ENCODE results near the gene EDEM3. TPM values are rescaled to one million over a fixed set of nuclear protein-coding genes. Genes with fewer than 3 reads are reported as not detected.

The EDEM3 gene
- total RNA-seq, 1 experiment from 2014 or later = 14.1 TPM

DNA sequence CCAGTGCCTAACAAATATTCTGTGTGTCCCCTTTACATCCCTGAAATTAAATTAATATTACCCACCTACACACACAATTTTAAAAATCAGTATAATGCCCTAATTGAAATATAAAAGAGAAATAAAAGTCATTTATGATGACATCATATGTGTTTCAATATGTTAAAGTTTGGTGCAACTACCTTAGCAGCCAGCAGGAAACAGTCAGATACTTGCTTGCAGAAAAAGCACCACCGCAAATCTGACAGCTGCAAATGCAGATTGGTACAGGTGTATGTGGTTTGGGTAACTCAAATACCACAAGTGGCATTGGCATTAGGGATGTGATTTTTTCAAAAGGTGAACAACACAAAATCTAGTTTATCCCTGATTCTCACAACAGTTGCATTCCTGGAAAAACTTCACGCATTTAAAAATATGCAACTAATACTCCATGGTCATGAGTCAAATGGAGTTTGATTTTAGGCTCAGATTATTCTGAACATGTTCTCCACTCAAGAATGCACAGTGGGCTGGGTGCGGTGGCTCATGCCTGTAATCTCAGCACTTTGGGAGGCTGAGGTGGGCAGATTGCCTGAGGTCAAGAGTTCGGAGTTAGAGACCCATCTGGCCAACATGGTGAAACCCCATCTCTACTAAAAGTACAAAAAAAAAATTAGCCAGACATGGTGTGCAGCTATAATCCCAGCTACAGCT, 106.3 kb downstream of the EDEM3 start:
- DNase-seq = no peak
- H3K4me1 ChIP-seq = no peaks in the 10 kb centered on the region
- 0 out of 2 replicates have a peak, but pooled peaks cover 3% of the 10 kb centered on the region for H3K9me3 ChIP-seq
- POLR2A ChIA-PET = no interaction called here
- no peak overlapping the region for H3K4me3 ChIP-seq (ENCODE audit: low read depth, low read length)
- H3K27me3 ChIP-seq (replicated peaks; ENCODE audit: control insufficient read depth, insufficient read depth, low read length) = no peaks in the 10 kb centered on the region
- H3K27ac Mint-ChIP-seq (ENCODE audit: unreplicated experiment) = no peak overlapping the region
- intact Hi-C loops (cut with micrococcal nuclease; ENCODE audit: unreplicated experiment) = no loop called here
- H3K36me3 ChIP-seq (ENCODE audit: control insufficient read depth, insufficient read depth, low read length) = no peaks in the 10 kb centered on the region
- TF ChIP-seq, protein P1, sequence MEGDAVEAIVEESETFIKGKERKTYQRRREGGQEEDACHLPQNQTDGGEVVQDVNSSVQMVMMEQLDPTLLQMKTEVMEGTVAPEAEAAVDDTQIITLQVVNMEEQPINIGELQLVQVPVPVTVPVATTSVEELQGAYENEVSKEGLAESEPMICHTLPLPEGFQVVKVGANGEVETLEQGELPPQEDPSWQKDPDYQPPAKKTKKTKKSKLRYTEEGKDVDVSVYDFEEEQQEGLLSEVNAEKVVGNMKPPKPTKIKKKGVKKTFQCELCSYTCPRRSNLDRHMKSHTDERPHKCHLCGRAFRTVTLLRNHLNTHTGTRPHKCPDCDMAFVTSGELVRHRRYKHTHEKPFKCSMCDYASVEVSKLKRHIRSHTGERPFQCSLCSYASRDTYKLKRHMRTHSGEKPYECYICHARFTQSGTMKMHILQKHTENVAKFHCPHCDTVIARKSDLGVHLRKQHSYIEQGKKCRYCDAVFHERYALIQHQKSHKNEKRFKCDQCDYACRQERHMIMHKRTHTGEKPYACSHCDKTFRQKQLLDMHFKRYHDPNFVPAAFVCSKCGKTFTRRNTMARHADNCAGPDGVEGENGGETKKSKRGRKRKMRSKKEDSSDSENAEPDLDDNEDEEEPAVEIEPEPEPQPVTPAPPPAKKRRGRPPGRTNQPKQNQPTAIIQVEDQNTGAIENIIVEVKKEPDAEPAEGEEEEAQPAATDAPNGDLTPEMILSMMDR (IDR thresholded peaks at IDR 0.05; ENCODE audit: insufficient read depth in 1 of 2, low read depth in 1 of 2, low read length in 1 of 2, severe bottlenecking in 1 of 2, unreplicated experiment in 1 of 2) = no peak
- CTCF ChIA-PET = no interaction called here
- no TSS peak for BruUV-seq (replicated peaks)
- H3K36me3 Mint-ChIP-seq (ENCODE audit: insufficient read depth, unreplicated experiment) = no peaks in the 10 kb centered on the region
- H3K27me3 Mint-ChIP-seq (ENCODE audit: insufficient read depth, unreplicated experiment) = peaks cover 3% of the 10 kb centered on the region
- H3K4me3 Mint-ChIP-seq (ENCODE audit: unreplicated experiment) = no peak overlapping the region
- peaks cover 10% of the 10 kb centered on the region for H3K9me3 Mint-ChIP-seq (ENCODE audit: unreplicated experiment)
- H3K4me1 Mint-ChIP-seq (ENCODE audit: low read depth, unreplicated experiment) = no peaks in the 10 kb centered on the region

DNA sequence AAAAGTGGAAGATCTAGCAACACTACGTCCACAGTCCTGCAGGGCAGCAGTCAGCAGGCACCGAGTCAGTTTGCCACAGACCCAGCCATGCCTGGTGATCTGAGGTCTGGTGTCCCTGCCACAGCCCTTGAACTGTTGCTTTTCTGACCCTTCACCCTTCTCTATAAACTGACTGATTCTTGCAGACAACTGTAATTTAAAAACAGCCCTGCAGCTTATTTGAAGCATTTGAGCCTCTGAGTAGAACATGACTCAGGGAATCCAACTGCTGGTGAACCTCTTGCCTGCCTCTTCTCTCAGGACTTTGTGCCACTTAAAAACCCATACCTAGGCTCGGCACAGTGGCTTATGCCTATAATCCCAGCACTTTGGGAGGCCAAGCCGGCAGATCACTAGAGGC, 107.2 kb downstream of the EDEM3 start:
- ChIA-PET POLR2A (no interaction called here), CTCF (no interaction called here)
- Mint-ChIP-seq H3K4me1 (ENCODE audit: low read depth, unreplicated experiment) (no peaks in the 10 kb centered on the region), H3K4me3 (ENCODE audit: unreplicated experiment) (no peak overlapping the region), H3K9me3 (ENCODE audit: unreplicated experiment) (peaks cover 10% of the 10 kb centered on the region), H3K27ac (ENCODE audit: unreplicated experiment) (no peak overlapping the region), H3K27me3 (ENCODE audit: insufficient read depth, unreplicated experiment) (peaks cover 3% of the 10 kb centered on the region), H3K36me3 (ENCODE audit: insufficient read depth, unreplicated experiment) (no peaks in the 10 kb centered on the region)
- no TSS peak for BruUV-seq (replicated peaks)
- H3K4me3 ChIP-seq (ENCODE audit: low read depth, low read length) = no peak overlapping the region
- no peaks in the 10 kb centered on the region for H3K36me3 ChIP-seq (ENCODE audit: control insufficient read depth, insufficient read depth, low read length)
- TF ChIP-seq, protein P1 (IDR thresholded peaks at IDR 0.05; ENCODE audit: insufficient read depth in 1 of 2, low read depth in 1 of 2, low read length in 1 of 2, severe bottlenecking in 1 of 2, unreplicated experiment in 1 of 2) = no peak
- intact Hi-C loops (cut with micrococcal nuclease; ENCODE audit: unreplicated experiment) = no loop called here
- no peaks in the 10 kb centered on the region for H3K27me3 ChIP-seq (replicated peaks; ENCODE audit: control insufficient read depth, insufficient read depth, low read length)
- DNase-seq = no peak
- H3K4me1 ChIP-seq = no peaks in the 10 kb centered on the region
- 0 out of 2 replicates have a peak, but pooled peaks cover 3% of the 10 kb centered on the region for H3K9me3 ChIP-seq

DNA sequence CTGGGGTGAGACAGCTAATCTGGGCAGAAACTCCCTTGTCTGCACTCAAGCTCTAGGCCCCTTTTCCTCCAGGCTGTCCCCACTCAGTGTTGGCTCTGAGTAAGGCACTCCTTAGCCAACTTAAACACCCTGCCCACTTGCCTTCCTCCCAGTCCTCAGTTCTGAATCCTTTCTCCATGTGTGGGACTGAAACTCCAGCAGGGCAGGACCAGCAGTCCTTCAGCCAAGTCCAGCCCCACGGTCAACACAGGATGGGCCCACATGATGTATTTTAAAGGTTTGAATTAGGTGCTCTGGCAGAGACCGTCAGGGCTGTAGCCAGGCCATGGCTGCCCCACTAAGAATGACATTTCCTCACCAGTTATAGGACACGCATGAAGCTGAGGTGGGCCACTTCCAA, 107.8 kb downstream of the EDEM3 start:
- CTCF ChIA-PET = no interaction called here
- Mint-ChIP-seq H3K4me3 (ENCODE audit: unreplicated experiment) (no peak overlapping the region), H3K36me3 (ENCODE audit: insufficient read depth, unreplicated experiment) (no peaks in the 10 kb centered on the region), H3K9me3 (ENCODE audit: unreplicated experiment) (peaks cover 8% of the 10 kb centered on the region), H3K27ac (ENCODE audit: unreplicated experiment) (no peak overlapping the region), H3K27me3 (ENCODE audit: insufficient read depth, unreplicated experiment) (peaks cover 3% of the 10 kb centered on the region), H3K4me1 (ENCODE audit: low read depth, unreplicated experiment) (no peaks in the 10 kb centered on the region)
- POLR2A ChIA-PET = no interaction called here
- intact Hi-C loops (cut with micrococcal nuclease; ENCODE audit: unreplicated experiment) = no loop called here
- no peak for DNase-seq
- H3K9me3 ChIP-seq = 0 out of 2 replicates have a peak, but pooled peaks cover 3% of the 10 kb centered on the region
- no peak overlapping the region for H3K4me3 ChIP-seq (ENCODE audit: low read depth, low read length)
- TF ChIP-seq, protein P1 (IDR thresholded peaks at IDR 0.05; ENCODE audit: insufficient read depth in 1 of 2, low read depth in 1 of 2, low read length in 1 of 2, severe bottlenecking in 1 of 2, unreplicated experiment in 1 of 2) = no peak
- BruUV-seq (replicated peaks) = no TSS peak
- no peaks in the 10 kb centered on the region for H3K4me1 ChIP-seq
- H3K36me3 ChIP-seq (ENCODE audit: control insufficient read depth, insufficient read depth, low read length) = no peaks in the 10 kb centered on the region
- no peaks in the 10 kb centered on the region for H3K27me3 ChIP-seq (replicated peaks; ENCODE audit: control insufficient read depth, insufficient read depth, low read length)

Measured in Caco-2 (cell line).